ENCODE results near the gene SEC63. TPM values are rescaled to one million over a fixed set of nuclear protein-coding genes. Genes with fewer than 3 reads are reported as not detected.
"Not testable (repeated sequence)": the region's sequence is repeated elsewhere in the genome, so short reads cannot be mapped to it uniquely, and the experiment has no call there.

The SEC63 gene
- total RNA-seq, 1 donor from 2014 or later: 60.0 TPM

DNA sequence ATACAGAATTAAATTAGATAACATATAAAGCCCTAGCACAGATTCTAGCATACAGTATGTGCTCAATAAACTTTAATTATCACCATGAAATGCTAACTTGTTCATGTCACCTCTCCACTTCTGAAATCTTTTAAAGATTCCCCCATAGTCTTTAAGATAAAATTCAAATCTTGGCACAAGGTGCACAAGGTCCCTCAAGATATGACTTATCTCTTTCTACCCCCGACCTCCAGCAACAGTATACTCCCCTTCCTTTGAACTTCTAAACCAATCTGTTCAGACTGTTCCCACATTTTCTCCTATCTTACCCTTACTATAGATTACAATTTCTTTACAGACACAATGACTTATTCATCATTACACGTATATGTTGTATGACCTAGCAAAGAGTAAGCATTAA is 29.0 kb downstream of the SEC63 start:
- DNase-seq: no peak

DNA sequence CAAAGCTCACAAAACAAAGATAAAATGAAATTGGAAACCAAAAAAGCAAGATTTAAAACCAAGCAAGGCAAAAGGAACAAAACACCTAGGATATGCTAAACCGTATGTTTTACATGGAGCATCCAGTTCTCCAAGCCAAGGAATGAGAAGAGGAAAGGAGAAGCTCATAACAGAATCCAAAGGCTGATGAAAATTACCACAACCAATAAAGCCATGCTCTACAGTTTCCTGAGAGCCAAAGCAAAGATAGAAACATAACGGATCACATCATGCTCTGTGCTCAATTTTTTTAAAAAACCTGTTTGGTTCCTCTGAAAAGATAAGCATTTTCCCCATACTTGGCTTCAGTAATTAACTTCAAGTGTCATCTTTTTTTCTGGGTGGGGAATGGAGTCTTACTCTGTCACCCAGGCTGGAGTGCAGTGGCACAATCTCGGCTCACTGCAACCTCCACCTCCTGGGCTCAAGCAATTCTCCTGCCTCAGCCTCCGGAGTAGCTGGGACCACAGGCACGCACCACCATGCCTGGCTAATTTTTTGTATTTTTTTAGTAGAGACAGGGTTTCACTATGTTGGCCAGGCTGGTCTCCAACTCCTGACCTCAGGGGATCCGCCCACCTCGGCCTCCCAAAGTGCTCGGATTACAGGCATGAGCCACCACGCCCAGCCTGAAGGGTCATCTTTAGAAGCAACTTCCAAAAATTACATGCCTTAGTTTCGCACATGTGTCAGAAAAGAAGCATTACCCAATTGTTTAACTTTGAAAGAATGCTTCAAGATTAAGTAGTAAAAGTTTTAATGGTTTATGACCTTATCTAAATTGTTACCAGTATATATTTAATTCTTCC is 31.1 kb downstream of the SEC63 start:
- not testable (repeated sequence) for DNase-seq

DNA sequence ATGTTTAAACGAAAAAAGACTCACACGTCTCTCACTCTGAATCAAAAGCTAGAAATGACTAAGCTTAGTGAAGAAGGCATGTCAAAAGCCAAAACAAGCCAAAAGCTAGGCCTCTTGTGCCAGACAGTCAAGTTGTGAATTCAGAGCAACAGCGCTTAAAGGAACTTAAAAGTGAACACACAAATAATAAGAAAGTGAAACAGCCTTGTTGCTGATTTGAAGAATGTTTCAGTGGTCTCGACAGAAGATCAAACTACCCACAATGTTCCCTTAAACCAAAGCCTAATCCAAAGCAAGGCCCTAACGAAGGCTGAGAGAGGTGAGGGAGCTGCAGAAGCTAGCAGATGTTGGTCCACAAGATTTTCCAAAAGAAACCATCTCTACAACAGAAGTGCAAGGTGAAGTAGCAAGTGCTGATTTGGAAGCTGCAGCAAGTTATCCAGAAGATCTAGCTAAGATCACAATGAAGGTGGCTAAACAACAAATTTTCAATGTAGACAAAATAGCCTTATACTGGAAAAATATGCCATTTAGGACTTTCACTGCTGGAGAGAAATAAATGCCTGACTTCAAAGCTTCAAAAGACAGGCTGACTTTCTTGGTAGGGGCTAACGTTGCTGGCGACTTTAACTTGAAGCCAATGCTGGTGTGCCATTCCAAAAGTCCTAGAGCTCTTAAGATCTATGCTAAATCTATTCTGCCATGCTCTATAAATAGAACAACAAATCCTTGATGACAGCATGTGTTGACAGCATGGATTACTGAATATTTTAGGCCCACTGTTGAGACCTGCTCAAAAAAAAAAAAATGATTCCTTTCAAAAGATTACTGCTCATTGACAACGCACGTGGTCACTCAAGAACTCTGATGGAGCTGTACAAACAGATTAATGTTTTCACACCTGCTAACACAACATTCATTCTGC is 40.3 kb downstream of the SEC63 start:
- DNase-seq: peak; percentile 18

DNA sequence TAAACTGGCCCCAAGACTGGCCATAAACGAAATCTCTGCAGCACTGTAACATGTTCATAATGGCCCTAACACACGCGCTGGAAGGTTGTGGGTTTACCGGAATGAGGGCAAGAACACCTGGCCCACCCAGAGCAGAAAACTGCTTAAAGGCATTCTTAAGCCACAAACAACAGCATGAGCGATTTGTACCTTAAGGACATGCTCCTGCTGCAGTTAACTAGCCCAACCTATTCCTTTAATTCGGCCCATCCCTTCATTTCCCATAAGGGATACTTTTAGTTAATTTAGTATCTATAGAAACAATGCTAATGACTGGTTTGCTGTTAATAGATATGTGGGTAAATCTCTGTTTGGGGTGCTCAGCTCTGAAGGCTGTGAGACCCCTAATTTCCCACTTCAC is 41.0 kb downstream of the SEC63 start:
- DNase-seq: not testable (repeated sequence)

DNA sequence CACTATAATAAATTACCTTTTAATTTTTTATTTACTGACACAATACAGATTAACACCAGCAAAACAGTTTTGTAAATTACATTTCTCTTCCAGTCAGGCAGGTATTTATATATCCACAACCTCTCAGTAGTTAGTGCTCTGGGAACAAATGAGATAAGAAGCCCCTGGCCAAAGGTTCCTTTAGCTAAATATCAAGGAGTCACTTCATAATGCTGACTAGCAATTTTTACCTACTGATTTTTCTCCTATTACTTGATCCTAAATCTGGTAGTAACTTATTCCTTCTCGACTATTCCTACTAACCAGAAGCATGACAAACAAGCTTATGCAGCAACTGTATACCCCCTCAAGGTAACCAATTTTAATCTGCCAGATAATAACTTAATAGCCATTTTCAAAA is 46.3 kb downstream of the SEC63 start:
- DNase-seq: no peak

DNA sequence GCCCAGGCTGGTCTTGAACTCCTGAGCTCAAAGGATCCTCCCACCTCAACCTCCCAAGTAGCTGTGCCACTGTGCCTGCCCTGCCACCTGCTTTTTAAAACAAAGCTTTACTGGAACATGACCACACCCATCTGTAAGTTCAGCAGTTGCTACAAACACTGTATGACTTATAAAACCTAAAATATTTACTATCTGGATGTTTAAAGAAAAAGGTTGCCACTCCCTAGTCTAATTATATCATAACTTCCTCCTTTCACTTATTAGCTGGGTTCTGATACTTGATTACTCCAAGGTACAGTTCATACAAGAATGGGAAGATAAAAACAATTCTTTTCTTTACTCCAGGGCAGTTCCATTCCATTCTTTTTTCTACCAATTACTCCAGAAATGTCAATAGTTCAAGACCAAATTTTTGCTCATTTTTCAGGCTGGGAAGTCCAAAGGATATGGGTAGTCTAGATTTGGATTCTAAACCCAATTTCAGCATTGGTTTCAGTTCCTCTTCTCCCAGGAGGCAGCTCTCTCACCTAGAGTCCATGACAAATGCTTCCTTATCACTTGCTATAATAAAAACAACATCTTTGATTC is 63.1 kb downstream of the SEC63 start:
- no peak for DNase-seq

DNA sequence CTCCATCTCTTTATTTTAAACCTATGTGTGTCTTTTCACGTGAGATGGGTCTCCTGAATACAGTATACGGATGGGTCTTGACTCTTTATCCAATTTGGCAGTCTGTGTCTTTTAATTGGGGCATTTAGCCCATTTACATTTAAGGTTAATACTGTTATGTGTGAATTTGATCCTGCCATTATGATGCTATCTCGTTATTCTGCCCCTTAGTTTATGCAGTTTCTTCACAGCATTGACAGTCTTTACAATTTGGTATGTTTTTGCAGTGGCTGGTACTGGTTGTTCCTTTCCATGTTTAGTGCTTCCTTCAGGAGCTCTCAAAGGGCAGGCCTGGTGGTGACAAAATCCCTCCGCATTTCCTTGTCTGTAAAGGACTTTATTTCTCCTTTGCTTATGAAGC is 67.6 kb downstream of the SEC63 start:
- DNase-seq: not testable (repeated sequence)

DNA sequence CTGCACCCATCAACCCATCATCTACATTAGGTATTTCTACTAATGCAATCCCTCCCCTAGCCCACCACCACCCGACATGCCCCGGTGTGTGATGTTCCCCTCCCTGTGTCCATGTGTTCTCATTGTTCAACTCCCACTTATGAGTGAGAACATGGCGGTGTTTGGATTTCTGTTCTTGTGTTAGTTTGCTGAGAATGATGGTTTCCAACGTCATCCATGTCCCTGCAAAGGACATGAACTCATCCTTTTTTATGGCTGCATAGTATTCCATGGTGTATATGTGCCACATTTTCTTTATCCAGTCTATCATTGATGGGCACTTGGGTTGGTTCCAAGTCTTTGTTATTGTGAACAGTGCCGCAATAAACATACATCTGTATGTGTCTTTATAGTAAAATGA is 72.1 kb downstream of the SEC63 start:
- DNase-seq: not testable (repeated sequence)

DNA sequence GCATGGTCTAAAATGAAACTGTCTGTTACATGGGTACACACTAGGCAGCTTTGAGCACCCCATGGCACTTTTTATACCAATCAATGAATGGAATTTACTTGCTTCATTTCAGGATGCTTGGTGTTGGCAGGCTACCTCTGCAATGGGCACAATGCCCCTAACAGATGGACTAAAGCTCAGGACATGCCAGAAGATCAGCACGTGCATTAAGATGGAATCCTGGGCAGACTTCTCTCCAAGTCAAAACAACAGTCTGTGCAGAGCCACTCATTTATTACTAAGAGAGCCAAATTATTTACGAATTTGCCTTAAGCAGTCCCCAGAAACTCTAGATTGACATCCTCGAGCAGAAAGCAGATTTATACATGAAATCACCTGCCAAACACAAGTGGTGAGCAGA is 78.1 kb downstream of the SEC63 start:
- peak; percentile 18 for DNase-seq

DNA sequence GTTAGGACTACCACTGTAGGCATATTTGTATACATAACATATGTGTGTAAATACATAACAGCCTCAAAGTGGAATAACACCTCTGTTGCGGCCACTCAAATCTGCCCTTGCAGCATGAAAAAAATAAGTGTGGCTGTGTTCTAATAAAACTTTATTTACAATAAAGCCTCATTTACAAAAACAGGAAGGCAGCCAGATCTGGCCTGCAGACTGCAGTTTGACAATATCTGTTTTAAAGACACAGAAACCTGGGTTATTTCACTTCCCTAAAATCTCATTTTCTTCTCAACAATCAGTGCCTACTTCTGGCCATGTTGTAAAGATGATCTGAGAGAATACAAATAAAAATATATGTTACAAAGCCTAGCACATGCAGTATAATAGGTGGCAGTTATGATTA is 80.0 kb downstream of the SEC63 start:
- no peak for DNase-seq

DNA sequence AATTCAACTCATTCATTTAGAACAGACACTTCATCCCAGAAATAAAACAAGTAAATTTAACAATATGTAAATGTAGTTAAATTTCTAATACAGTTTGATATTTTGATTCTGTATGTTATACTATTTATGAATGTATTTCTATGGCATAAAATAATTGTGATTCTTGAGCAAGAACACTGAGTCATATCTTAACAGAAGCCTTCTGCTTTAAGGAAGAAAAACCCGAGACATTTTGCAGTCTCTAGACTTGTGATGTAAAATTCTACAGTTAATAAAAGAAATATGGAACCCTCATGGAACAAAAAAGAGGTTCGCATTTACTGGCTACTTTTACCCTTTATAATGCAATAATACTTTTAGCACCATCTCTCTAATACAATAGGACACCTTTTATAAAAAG is 86.0 kb downstream of the SEC63 start:
- DNase-seq: no peak

DNA sequence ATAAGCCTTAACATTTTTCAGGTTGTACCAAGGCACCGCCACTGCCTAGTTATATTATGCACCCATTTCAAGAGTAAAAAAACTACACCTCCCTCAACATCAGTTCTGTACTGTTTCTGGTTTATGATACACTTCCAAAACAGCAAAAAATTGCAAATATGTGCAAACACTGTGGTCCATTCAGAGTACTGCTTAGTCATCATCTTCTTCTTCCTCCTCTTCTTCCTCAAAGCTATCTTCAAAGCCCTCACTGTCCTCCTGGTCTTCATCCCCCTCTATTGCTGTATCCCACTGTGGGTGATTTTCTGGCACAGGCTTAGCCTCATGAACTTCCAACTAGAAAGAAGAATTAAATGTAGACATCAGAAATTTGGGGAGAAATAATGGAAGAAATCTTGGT is 86.5 kb downstream of the SEC63 start:
- not testable (repeated sequence) for DNase-seq

DNA sequence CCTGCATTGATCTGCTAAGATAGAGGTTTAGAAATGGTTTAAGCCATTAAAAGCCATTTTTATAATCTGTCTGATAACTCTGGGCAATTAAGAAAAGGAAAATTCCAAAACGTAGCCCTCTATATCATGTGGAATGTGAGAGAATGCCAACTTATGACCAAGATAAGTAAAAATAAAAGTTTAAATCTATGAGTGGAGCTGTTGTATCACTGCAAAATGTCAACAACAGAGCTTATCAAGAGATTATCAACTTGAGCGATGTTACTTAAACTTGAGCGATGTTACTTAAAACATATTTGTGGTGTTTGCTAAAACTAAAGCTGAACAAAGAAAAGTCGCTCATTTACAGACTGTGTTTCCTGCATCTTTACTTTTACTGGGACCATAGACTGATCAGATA is 87.0 kb downstream of the SEC63 start:
- DNase-seq: no peak

DNA sequence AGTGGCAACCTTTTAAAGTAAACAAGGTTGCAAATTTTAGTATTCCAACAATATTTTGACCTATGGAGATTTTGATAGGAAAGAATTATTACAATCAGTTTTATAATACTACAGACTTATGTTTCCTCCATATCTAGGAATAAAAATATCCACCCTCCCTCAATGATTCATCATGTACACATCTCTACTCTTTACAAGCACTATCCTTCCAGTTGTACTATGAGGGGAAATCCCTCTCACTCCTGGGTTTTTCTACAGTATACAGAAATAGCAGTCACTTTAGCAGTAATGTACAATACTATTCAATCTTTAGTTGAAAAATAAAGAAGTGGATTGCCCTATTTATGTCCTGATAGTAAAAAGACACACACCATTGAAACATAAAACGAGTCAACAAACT is 87.6 kb downstream of the SEC63 start:
- no peak for DNase-seq

DNA sequence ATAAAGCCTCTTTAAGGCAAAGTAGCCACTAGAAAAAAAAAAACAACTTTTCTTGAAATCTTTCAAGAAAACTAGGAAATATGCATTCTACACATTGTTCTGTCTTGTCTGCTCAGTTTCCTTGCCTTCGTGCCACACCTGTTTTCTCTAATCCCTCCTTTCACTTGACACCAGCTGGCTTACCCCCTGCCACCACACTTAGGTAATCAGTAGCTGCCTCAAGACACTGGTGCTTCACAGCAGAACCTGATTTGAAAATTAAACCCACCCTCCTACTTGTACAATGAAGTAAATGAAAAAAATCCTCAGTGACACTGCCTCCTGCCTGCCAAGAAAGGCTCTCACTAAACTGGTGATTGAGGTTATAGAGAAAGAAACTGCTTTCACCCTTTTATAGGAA is 88.1 kb downstream of the SEC63 start:
- DNase-seq: peak; percentile 46

DNA sequence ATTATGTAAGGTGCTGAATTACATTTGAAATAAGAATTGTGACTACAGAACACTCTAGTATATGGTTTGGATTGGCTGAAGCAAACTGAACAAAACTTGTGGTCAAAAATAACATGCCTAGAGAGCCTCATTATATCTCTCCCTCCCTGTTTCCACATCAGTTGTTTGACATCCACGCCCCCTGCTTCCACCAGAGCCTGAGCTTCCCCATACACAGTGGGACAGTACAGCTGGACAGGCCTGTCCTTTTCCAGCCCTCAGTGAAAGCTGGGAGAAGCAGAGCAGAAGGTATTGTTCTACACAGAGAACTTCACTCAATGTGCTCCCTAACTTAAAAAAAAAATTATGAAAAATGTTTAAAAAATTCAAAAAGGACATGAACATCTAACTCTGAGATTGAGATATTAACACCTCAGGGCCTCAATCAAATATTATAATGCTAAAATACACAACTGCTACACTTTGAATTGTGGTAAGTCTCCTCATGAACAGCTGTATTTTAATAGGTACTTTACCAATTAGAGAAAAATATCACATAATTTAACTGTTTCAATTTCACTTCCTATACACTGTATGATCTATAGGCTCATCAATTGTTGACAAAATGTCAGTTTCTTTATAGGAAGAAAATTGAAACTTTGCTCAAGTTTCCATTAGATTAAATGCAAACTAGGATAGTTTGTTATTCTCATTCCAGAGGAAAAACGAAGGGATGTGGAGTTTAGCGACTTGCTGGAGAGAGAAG is 89.0 kb downstream of the SEC63 start:
- no peak for DNase-seq

DNA sequence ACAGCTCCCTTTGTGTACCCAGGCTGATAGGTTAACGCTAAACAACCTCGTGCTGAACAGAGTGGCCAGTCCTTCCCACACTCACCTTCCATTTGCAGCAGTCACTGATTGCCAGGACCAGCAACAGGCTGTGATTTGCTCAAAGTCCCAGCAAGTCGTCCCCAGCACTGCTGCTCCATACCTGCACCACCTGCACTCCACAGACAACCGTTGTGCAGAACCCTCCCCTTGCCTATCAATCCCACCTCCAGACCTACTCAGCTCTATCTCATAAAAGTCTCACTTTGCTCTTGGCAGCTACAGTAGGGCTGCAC is 90.7 kb downstream of the SEC63 start:
- no peak for DNase-seq

DNA sequence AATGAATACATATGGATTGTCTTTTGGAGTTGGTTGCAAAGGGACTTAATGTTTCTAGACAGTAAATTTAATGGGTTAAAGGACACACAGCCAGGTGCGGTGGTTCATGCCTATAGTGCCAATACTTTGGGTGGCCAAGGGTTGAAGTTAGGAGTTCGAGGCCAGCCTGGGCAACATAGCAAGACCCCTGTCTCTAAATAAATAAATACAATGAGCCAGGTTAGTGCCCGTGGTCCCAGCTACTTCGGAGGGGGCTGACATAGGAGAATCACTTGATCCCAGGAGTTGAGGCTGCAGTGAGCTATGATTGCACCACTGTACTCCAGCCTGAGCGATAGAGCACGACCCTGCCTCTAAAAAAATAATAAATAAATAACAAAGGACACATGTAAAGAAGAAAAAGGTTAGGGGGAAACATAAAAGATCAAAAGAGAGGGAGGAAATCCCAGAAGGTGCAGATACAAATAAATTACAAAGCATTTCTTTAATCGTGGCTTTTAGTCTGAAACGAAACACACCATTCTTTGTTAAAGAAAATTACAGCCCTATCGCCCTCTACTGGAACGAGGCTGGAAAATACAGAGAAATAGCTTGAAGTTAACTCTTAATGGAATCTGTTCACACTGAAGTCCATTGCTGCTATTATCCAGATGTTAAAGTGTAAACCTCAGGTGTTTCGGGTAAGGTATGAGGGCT is 91.3 kb downstream of the SEC63 start:
- DNase-seq: peak; percentile 80

DNA sequence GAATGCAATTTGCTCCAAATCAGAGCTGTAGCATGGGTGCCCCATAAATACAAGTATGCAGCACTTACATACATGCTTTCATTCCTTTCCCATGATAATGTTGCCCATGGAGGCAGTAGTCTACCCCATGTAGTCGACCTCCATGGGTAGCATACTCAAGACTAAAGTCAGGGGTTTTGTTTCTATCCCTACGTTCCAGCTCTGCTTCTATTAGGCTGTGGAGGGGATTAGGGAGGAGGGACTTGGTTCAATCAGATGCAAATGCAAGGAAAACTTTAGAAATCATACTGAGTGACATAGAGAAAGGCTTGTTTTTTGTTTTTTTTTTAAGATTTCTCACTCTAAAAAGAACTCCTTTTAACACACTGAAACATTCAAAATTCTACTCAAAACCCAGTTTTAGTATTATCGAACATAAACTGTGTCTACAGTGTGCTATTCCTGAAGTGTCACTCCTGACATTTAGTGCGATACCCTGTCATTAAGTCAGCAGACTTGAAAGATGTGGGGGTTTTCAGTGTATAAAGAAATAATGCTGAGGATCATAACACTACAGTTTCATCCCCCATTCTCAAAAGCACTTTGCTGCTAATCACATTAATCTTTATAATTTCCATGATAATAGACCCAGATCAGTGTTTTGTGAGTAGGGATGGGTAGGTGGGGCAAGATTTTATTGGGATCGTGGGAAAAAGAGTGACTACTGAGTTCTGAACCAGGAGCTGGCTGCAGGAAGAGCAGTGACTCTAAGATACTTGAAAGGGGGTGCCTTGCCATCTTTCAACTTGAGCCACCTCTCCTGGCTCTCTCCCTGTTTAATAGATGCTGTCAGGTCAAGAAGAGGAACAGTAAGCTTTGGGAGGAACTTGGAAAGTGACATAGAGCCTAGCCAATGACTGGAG is 93.5 kb downstream of the SEC63 start:
- DNase-seq: no peak

DNA sequence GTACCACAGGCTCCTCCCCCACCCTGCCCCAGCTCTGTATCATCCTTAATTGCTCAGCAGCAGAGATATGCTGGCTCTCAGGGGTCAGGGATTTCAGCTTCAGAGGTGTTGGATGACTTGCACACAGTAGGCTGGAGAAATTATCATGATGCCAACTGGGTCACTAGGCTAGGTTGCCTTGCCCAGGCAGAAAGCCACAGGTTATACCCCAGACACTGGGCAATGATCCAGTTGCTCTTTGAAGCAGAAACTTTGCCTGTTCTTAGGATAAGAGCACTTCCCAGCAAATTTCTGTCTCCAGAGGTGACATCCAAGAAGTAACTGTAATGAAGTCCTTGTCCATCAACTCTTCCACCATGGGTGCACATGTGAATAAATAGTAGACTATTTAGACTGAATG is 95.6 kb downstream of the SEC63 start:
- no peak for DNase-seq

DNA sequence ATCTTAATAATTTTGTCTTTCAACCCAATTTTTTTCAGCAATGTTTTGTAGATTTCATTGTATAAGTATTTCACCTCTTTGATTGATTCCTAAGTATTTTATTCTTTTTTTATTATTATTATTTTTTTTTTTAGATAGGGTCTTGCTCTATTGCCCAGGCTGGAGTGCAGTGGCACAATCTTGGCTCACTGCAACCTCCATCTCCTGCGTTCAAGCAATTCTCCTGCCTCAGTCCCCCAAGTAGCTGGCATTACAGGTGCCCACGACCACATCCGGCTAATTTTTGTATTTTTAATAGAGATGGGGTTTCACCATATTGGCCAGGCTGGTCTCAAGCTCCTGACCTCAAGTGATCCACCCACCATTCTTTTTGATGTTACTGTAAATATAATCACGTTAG is 97.0 kb downstream of the SEC63 start:
- not testable (repeated sequence) for DNase-seq

All from tongue (tissue), 2 donors.